Neural progenitor cell (in vitro differentiated cells): ENCODE measurements around the gene SLC6A9. TPM values are rescaled to one million over a fixed set of nuclear protein-coding genes. Genes with fewer than 3 reads are reported as not detected.

ENCODE experiments used
- DNase-seq: peaks from one replicate; pipeline ENCODE4 v3.0.0-alpha.2; 2016; ENCODE audit warnings: low spot score
- H2AFZ ChIP-seq: fragments of 200-600 bp; sonication (generic); replicated peaks from 2 replicates; pipeline ENCODE4 v1.6.1; 2016; ENCODE audit warnings: antibody characterized with exemption
- H3F3A ChIP-seq: fragments of 200-600 bp; sonication (generic); 2 replicates; pipeline ENCODE4 v1.6.1; 2016; ENCODE audit warnings: antibody characterized with exemption, low read depth
- H3K27ac ChIP-seq: fragments of 200-600 bp; sonication (generic); 2 replicates; pipeline ENCODE4 v1.5.1; 2016; ENCODE audit warnings: mild to moderate bottlenecking
- H3K27me3 ChIP-seq: fragments of 200-600 bp; sonication (generic); 2 replicates; pipeline ENCODE4 v1.6.1; 2016; ENCODE audit warnings: mild to moderate bottlenecking, moderate library complexity
- H3K36me3 ChIP-seq: fragments of 200-600 bp; sonication (generic); 2 replicates; pipeline ENCODE4 v1.5.1; 2016
- H3K4me1 ChIP-seq: fragments of 200-600 bp; sonication (generic); 2 replicates; pipeline ENCODE4 v1.6.1; 2016; ENCODE audit warnings: mixed run types
- H3K4me2 ChIP-seq: fragments of 200-600 bp; sonication (generic); 2 replicates; pipeline ENCODE4 v1.6.1; 2016
- H3K4me3 ChIP-seq: fragments of 200-600 bp; sonication (generic); 2 replicates; pipeline ENCODE4 v1.5.1; 2016
- H3K79me2 ChIP-seq: fragments of 200-600 bp; sonication (generic); 2 replicates; pipeline ENCODE4 v1.6.1; 2016; ENCODE audit warnings: low read depth
- H3K9ac ChIP-seq: fragments of 200-600 bp; sonication (generic); 2 replicates; pipeline ENCODE4 v1.6.1; 2016
- H3K9me3 ChIP-seq: fragments of 200-600 bp; sonication (generic); 2 replicates; pipeline ENCODE4 v1.5.1; 2016; ENCODE audit warnings: low read depth
- H4K20me1 ChIP-seq: fragments of 200-600 bp; sonication (generic); 2 replicates; pipeline ENCODE4 v1.6.1; 2016; ENCODE audit warnings: low read depth
- H3K27ac Mint-ChIP-seq: 3 replicates; pipeline ENCODE4 v1.8.0; 2021; ENCODE audit warnings: mixed read lengths
- H3K27me3 Mint-ChIP-seq: 2 replicates; pipeline ENCODE4 v1.8.0; 2022; ENCODE audit warnings: low read depth, mild to moderate bottlenecking, inconsistent platforms, moderate library complexity, mixed read lengths; ENCODE audit not compliant: insufficient read depth
- H3K36me3 Mint-ChIP-seq: 3 replicates; pipeline ENCODE4 v1.8.0; 2021; ENCODE audit warnings: mixed read lengths
- H3K4me1 Mint-ChIP-seq: 3 replicates; pipeline ENCODE4 v1.8.0; 2021; ENCODE audit warnings: mixed read lengths
- H3K4me3 Mint-ChIP-seq: 3 replicates; pipeline ENCODE4 v1.8.0; 2021; ENCODE audit warnings: mild to moderate bottlenecking, moderate library complexity, mixed read lengths
- H3K9me3 Mint-ChIP-seq: 3 replicates; pipeline ENCODE4 v1.8.0; 2020; ENCODE audit warnings: mixed read lengths
- EZH2 ChIP-seq: fragments of 200-600 bp; sonication (generic); IDR thresholded peaks from 2 replicates; pipeline ENCODE4 v1.6.1; 2017; ENCODE audit warnings: antibody characterized with exemption, mild to moderate bottlenecking, moderate library complexity
- EZH2phosphoT487 ChIP-seq: fragments of 200-600 bp; sonication (generic); IDR thresholded peaks from 2 replicates; pipeline ENCODE4 v1.6.1; 2017; ENCODE audit warnings: antibody characterized with exemption
- total RNA-seq: library from RNA; depleted of rRNA; stranded (reverse); fragments of >200 nt; gene quantifications from 2 replicates; pipeline ENCODE4 v1.2.3, GENCODE V29; 2015; ENCODE audit warnings: low replicate concordance
- TF ChIP-seq, protein P1 (sequence below): fragments of 200-600 bp; sonication (generic); IDR thresholded peaks from 2 replicates; pipeline ENCODE4 v1.5.1; 2017; ENCODE audit warnings: antibody characterized with exemption, mild to moderate bottlenecking

The SLC6A9 gene
- total RNA-seq, 1 donor from 2014 or later: 1.4 TPM

DNA sequence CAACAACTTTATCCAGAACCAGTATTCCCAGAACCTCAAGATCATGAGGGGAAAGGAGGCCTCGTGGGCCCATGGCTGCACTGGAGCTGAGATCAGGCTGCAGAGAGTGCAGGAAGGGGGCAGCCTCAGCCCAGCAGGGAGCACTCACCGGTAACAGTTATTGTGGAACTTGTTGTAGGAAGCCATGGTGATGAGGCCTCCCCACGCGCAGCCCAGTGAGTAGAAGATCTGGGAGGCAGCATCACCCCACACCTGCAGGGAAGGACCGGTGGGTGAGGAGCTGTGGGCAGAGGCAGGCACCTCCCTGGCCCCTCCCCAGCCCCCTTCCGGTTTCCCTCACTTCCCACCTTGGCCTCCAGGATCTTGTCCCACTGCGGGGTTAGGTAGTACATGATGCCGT is 29.1 kb downstream of the SLC6A9 start:
- DNase-seq: no peak
- Histone ChIP-seq H3K79me2 (no peaks in the 10 kb centered on the region), H3K27me3 (no peaks in the 10 kb centered on the region), H3K27ac (no peak overlapping the region), H4K20me1 (peaks cover under 1% of the 10 kb centered on the region), H3K9ac (no peak overlapping the region), H3K36me3 (no peaks in the 10 kb centered on the region), H3K4me3 (no peak overlapping the region), H2AFZ (no peak overlapping the region), H3K4me1 (no peaks in the 10 kb centered on the region), H3F3A (peaks cover 4% of the 10 kb centered on the region), H3K9me3 (no peaks in the 10 kb centered on the region), H3K4me2 (no peak overlapping the region)
- Mint-ChIP-seq H3K36me3 (peaks cover 3% of the 10 kb centered on the region), H3K4me1 (peaks cover 31% of the 10 kb centered on the region), H3K9me3 (no peaks in the 10 kb centered on the region), H3K4me3 (no peak overlapping the region), H3K27ac (no peak overlapping the region), H3K27me3 (peaks cover 2% of the 10 kb centered on the region)
- TF ChIP-seq EZH2phosphoT487 (no peak), EZH2 (no peak)
- TF ChIP-seq, protein P1, sequence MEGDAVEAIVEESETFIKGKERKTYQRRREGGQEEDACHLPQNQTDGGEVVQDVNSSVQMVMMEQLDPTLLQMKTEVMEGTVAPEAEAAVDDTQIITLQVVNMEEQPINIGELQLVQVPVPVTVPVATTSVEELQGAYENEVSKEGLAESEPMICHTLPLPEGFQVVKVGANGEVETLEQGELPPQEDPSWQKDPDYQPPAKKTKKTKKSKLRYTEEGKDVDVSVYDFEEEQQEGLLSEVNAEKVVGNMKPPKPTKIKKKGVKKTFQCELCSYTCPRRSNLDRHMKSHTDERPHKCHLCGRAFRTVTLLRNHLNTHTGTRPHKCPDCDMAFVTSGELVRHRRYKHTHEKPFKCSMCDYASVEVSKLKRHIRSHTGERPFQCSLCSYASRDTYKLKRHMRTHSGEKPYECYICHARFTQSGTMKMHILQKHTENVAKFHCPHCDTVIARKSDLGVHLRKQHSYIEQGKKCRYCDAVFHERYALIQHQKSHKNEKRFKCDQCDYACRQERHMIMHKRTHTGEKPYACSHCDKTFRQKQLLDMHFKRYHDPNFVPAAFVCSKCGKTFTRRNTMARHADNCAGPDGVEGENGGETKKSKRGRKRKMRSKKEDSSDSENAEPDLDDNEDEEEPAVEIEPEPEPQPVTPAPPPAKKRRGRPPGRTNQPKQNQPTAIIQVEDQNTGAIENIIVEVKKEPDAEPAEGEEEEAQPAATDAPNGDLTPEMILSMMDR: no peak

DNA sequence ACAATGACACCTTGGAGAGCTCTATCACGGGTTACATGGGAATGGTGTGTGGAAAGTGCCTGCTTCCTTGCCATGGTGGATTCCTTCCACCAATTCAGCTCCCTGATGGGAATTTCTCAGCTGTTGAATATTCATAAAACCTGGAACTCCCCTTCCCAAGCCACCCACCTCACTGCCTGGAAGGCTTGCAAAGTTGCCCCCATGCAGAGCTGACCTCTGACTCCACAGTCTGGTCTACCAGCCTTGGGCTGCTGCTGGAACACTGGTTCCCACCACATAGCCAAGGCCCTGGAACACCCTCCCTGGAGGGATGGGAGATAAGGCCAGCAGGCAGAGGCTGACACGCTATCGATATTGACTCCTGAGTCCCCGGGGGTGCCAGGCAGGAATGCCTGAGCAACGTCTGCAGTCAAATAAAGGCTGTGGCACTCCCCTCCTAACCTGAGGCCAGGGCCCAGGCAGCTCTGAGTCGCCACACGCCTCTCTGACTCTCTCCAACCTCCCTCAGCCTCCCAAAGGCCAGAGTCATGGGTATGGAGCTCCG is 31.1 kb downstream of the SLC6A9 start:
- H3K36me3 Mint-ChIP-seq: peaks cover 3% of the 10 kb centered on the region
- no peak for TF ChIP-seq EZH2phosphoT487
- TF ChIP-seq, protein P1: no peak
- no peak for TF ChIP-seq EZH2
- no peaks in the 10 kb centered on the region for H3K9me3 Mint-ChIP-seq
- H3K4me2 ChIP-seq: no peak overlapping the region
- DNase-seq: no peak
- H3K27ac ChIP-seq: no peak overlapping the region
- peaks cover 10% of the 10 kb centered on the region for H3K4me1 ChIP-seq
- H3K27ac Mint-ChIP-seq: no peak overlapping the region
- no peaks in the 10 kb centered on the region for H3K79me2 ChIP-seq
- H3F3A ChIP-seq: peaks cover 8% of the 10 kb centered on the region
- H3K4me3 Mint-ChIP-seq: no peak overlapping the region
- no peaks in the 10 kb centered on the region for H3K36me3 ChIP-seq
- peaks cover 39% of the 10 kb centered on the region for H3K4me1 Mint-ChIP-seq
- no peaks in the 10 kb centered on the region for H3K27me3 ChIP-seq
- no peak overlapping the region for H2AFZ ChIP-seq
- H3K4me3 ChIP-seq: no peak overlapping the region
- peaks cover 19% of the 10 kb centered on the region for H4K20me1 ChIP-seq
- no peak overlapping the region for H3K9ac ChIP-seq
- peaks cover 2% of the 10 kb centered on the region for H3K27me3 Mint-ChIP-seq
- H3K9me3 ChIP-seq: no peaks in the 10 kb centered on the region

DNA sequence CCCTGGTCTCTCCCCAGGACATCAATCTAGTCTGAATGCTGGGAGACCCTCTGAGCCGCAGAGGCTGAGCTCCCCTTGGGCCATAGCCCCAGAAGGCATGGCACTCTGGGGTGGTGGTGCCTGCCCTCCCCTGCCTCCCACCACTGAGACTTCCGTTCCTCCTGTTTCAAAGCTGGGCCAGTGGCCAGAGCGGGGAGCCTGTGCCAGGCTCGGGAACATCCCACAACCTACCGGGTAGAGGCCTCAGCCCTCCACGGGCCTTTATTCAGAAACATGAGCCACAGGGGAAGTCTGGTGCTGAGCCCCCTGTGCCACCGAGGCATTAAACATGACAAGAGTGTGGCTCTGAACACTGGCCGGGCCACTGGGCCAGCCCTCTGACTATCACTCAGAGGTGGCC is 31.8 kb downstream of the SLC6A9 start:
- TF ChIP-seq EZH2phosphoT487: no peak
- TF ChIP-seq, protein P1: no peak
- TF ChIP-seq EZH2: no peak
- no peak for DNase-seq
- H3K27me3 Mint-ChIP-seq: peaks cover 5% of the 10 kb centered on the region
- Histone ChIP-seq H3F3A (peaks cover 8% of the 10 kb centered on the region), H4K20me1 (peaks cover 21% of the 10 kb centered on the region), H3K9ac (no peak overlapping the region), H3K27ac (no peak overlapping the region), H3K9me3 (no peaks in the 10 kb centered on the region), H3K4me1 (peaks cover 10% of the 10 kb centered on the region), H2AFZ (no peak overlapping the region), H3K4me3 (no peak overlapping the region), H3K27me3 (no peaks in the 10 kb centered on the region), H3K4me2 (no peak overlapping the region), H3K79me2 (no peaks in the 10 kb centered on the region), H3K36me3 (no peaks in the 10 kb centered on the region)
- H3K4me1 Mint-ChIP-seq: peaks cover 42% of the 10 kb centered on the region
- H3K27ac Mint-ChIP-seq: no peak overlapping the region
- no peaks in the 10 kb centered on the region for H3K9me3 Mint-ChIP-seq
- H3K4me3 Mint-ChIP-seq: no peak overlapping the region
- H3K36me3 Mint-ChIP-seq: peaks cover 3% of the 10 kb centered on the region
